Measurements from ENCODE around the gene TRERF1. TPM values are rescaled to one million over a fixed set of nuclear protein-coding genes. Genes with fewer than 3 reads are reported as not detected.
"Not testable (repeated sequence)": the region's sequence is repeated elsewhere in the genome, so short reads cannot be mapped to it uniquely, and the experiment has no call there.

The TRERF1 gene
- total and polyA plus RNA-seq, 2 of the 8 experiments (the other 6 are each of a cell fraction or from before 2014, with no cell fraction given): 10.8 to 21.5 TPM

DNA sequence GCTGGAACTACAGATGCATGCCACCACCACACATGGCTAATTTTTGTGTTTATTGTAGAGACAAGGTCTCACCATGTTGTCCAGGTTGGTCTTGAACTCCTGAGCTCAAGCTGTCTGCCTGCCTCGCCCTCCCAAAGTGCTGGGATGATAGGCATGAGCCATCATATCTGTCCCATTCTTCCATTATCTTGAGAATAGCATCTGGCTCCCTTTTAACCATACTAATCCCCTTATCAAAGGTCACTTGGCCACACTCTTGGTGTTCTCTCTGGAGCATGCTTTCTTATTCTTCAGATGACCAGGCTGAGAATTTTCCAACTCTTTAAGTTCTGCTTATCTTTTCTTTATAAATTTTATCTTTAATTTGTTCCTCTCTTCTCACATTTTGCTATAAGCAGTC lies 15.9 kb upstream of the TRERF1 start (continued):
- no peak for TF ChIP-seq EZH2 (IDR thresholded peaks at IDR 0.05; ENCODE audit: low read depth, low read length, severe bottlenecking)
- no peak for TF ChIP-seq KDM5A (IDR thresholded peaks at IDR 0.05; ENCODE audit: low read length)
- no peak for TF ChIP-seq RBBP5 (IDR thresholded peaks at IDR 0.05; ENCODE audit: borderline replicate concordance, low read depth, low read length)
- no peak for TF ChIP-seq EP300 (IDR thresholded peaks at IDR 0.05; ENCODE audit: borderline replicate concordance in 1 of 2, low read depth in 2 of 2, low read length in 2 of 2)

DNA sequence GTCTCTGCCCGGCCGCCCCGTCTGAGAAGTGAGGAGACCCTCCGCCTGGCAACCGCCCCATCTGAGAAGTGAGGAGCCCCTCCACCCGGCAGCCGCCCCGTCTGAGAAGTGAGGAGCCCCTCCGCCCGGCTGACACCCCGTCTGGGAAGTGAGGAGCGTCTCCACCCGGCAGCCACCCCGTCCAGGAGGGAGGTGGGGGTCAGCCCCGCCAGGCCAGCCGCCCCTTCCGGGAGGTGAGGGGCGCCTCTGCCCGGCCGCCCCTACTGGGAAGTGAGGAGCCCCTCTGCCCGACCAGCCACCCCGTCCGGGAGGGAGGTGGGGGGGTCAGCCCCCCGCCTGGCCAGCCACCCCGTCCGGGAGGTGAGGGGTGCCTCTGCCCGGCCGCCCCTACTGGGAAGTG lies 14.7 kb upstream of the TRERF1 start:
- H2AFZ ChIP-seq (ENCODE audit: low read length); DNase-seq (ENCODE audit: low read depth in 1 of 2, low spot score in 2 of 2); H3K9ac ChIP-seq (replicated peaks in 1 of 4; ENCODE audit: extremely low read depth in 1 of 4, low read depth in 3 of 4, low read length in 3 of 4); H3K27ac ChIP-seq (ENCODE audit: low read depth, low read length); H3K4me3 ChIP-seq (ENCODE audit: extremely low read depth in 1 of 4, insufficient read depth in 2 of 4, low read depth in 3 of 4, low read length in 4 of 4); H2BK120ac ChIP-seq (replicated peaks; ENCODE audit: low read depth, low read length); H3K14ac ChIP-seq (ENCODE audit: insufficient read length); H4K8ac ChIP-seq (ENCODE audit: extremely low read depth, insufficient read depth, low read length); H3K4me1 ChIP-seq (replicated peaks in 1 of 4; ENCODE audit: control insufficient read depth in 3 of 4, insufficient read depth in 4 of 4, low read length in 3 of 4); FAIRE-seq; H4K20me1 ChIP-seq (replicated peaks in 1 of 2; ENCODE audit: control insufficient read depth in 1 of 2, insufficient read depth in 2 of 2, low read length in 2 of 2); H3K36me3 ChIP-seq (ENCODE audit: control insufficient read depth in 2 of 4, insufficient read depth in 4 of 4, low read length in 3 of 4); H3K23ac ChIP-seq (ENCODE audit: insufficient read length); H3K23me2 ChIP-seq (ENCODE audit: low read depth, low read length); H2BK15ac ChIP-seq (ENCODE audit: low read length); H3K18ac ChIP-seq (ENCODE audit: extremely low read depth, low read length); H2BK12ac ChIP-seq (ENCODE audit: low read depth, low read length); H3K79me1 ChIP-seq (ENCODE audit: low read depth, low read length); H4K91ac ChIP-seq (replicated peaks; ENCODE audit: insufficient read length, low read length); H3K79me2 ChIP-seq (ENCODE audit: control insufficient read depth in 1 of 2, insufficient read depth in 2 of 2, low read length in 2 of 2); H3K27me3 ChIP-seq (replicated peaks in 1 of 4; ENCODE audit: control insufficient read depth in 3 of 4, extremely low read depth in 1 of 4, insufficient read depth in 3 of 4, low read length in 3 of 4); H2AK5ac ChIP-seq (ENCODE audit: low read depth, low read length); H2BK20ac ChIP-seq (ENCODE audit: low read length); CTCF ChIA-PET (ENCODE audit: partially characterized antibody); H3K56ac ChIP-seq (replicated peaks; ENCODE audit: insufficient read length, low read depth, low read length); H4K5ac ChIP-seq (ENCODE audit: insufficient read length, low read depth, low read length); H3K4me2 ChIP-seq (ENCODE audit: insufficient read depth in 1 of 2, low read depth in 2 of 2, low read length in 2 of 2); H2BK5ac ChIP-seq (ENCODE audit: low read depth, low read length); POLR2A ChIA-PET (ENCODE audit: partially characterized antibody); H3K4ac ChIP-seq (replicated peaks; ENCODE audit: insufficient read length, low read depth, low read length): not testable (repeated sequence)
- WGBS, 2 experiments (ENCODE audit: extremely low coverage in 1 of 2, insufficient coverage in 1 of 2, insufficient read length in 1 of 2, insufficient replicate concordance in 2 of 2, low coverage in 1 of 2, low lambda C conversion rate in 2 of 2, missing lambda C conversion rate in 1 of 2): 100% methylated on average over 4 of the region's 28 CpGs; no CpG with 5 or more reads in 1 of the 2 experiments
- H3K9me3 ChIP-seq (ENCODE audit: insufficient read depth in 2 of 2, low read depth in 1 of 2, low read length in 1 of 2): peaks cover 2 to 13% of the 10 kb centered on the region in 2 experiments; a peak in 2 of 4 replicates

Measured in H1 (cell line).